ENCODE data around the gene PTK6. TPM values are rescaled to one million over a fixed set of nuclear protein-coding genes. Genes with fewer than 3 reads are reported as not detected.

Gene PTK6
- under 0.01 TPM in 1 of 2 replicates, not detected in the other for total RNA-seq

DNA sequence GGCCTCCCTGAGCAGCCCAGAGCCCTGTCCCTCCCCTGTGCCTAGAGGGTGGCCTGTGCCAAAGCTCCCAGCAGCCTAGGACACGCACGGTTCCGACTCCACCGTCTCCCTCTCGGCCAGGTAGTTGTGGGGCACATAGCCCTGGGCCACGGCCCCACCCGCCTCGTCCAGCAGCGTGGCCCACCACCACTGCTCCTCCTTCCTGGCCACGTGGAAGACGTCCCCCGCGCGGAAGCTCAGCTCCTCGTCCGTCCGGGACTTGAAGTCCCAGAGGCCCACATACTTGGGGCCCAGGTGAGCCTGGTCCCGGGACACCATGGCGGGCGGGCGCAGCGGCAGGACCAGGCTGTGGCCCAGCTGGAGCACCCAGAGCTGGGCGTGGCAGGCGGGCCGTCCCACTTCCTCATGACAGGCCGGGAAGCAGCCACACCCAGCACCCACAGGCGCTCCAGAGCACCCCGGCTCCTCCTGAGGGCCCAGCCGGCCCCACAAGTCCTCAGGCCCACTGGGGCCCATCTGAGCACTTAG lies at the start of gene PTK6:
Gene PTK6, minus strand, starts transcription at position 380 of the 528 bp plus-strand sequence. Its CDS starts 62 bp downstream, at position 318.

DNA sequence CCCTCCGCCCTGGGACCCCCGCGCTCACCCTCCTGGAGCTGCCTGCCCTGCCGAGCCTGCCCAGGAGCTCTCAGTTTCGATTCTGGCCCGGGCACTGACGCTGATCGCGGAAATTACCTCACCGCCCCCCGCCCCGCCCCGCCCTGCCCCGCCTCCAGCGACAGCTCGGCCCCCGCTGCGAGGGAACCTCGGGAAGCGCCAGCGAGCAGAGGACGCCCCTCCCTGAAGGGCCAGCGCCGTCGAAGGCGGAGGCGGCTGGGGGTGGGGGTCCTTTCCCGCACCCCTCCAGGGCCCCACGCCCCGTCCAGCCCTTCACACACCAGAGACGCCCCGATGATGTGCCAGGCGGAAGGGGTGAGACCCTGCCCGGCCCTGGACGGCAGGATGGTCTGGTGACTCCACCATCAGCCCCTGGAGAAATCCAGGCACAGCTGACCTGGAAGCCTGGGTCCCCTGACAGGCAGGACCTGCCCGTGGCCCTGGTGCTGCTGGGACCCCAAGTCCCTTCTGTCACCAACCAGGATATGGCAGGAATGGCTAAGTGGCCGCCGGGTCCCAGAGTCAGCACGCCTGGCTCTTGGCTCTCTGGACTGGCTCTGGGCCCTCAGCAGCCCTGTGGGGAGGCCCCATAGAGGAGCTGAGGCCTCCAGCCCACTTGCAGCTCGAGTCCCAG lies 37.1 kb upstream of the PTK6 start, which contains the start of gene HELZ2:
Gene HELZ2, minus strand, starts transcription at position 84 of the 673 bp plus-strand sequence. CDS start 1,854 bp downstream, outside the sequence.

DNA sequence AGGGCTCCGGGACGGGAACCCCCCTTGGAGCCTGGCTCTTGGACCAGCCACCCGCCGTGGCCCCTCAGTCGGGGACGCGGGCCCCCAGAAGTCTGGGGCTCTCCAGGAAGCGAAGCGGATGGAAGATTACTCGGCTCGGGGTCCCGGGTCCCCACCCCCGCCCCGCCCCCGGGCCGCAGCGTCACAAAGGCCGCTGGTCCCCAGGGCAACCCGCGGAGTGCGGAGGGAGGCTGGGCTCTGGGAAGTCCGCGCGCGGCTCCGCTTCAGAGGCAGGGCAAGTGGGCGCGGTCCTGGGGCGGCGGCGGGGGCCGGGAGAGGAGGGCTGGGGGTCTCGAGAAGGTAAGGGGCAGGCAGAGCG lies 16.7 kb upstream of the PTK6 start, which contains the start of gene FNDC11:
Gene FNDC11, plus strand, starts transcription at position 227 of the 358 bp plus-strand sequence. CDS start 1,505 bp downstream, outside the sequence.

DNA sequence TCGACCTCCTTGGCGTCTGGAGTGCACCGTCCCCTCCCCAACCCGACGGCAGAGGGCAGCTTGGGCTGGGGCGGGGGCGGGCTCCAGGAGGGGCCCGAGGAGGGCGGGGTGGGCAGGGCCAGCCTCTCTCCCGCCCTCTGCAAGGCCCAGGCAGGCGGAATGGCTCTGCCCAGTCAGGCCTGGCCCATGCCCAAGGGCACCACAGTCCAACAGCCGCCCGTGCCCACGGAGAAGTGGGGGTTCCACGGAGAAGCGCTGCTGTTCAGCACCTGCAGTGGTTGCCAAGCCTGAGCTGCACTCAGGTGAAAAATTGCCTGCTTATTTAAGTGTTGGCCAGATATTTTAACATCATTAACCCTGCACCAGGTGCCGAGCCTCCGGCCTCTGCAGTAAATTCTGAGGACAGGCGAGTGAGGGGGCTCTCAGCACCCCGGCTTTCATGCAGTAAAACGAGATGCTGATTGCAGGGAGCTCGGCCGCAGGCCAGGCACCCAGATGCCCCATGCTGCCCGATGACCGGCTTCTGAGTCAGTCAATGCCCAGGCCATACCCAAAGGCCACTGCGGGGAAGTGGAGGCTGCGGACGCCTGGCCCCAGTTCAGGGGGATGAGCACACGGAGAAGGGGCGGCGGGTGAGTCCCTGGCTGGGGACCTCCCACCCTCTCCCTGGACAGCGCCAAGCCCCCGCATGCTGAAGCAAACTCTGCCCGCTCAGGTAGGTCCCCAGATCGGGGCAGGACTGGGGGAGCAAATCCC lies 10.7 kb upstream of the PTK6 start, which contains the start of gene SRMS:
Gene SRMS, minus strand, starts transcription at position 25 of the 756 bp plus-strand sequence. CDS start 286 bp downstream, outside the sequence.

DNA sequence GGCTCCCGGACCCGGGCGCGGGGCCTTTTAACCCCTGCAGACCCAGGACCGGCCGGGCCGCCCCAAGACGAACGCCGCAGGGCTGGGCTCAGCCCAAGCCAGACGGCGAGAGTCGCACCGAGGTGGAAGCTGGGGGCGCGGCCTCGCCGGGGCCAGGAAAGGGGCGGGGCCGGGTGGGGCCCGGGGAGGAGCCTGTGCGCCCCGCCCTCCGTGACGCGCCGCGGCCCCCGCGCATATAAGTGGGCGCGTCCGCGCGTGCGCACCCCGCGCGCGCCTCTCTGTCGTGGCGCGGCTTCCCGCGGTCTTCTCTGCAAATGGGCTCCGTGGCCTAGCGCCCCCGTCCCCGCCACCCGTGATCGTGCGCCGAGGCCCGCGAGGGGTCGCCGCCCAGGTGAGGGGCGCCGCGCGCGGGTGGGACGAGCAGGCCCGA lies 16.7 kb downstream of the PTK6 start, which contains the start of gene PPDPF:
Gene PPDPF, plus strand, starts transcription at position 262 of the 430 bp plus-strand sequence. CDS start 544 bp downstream, outside the sequence.

DNA sequence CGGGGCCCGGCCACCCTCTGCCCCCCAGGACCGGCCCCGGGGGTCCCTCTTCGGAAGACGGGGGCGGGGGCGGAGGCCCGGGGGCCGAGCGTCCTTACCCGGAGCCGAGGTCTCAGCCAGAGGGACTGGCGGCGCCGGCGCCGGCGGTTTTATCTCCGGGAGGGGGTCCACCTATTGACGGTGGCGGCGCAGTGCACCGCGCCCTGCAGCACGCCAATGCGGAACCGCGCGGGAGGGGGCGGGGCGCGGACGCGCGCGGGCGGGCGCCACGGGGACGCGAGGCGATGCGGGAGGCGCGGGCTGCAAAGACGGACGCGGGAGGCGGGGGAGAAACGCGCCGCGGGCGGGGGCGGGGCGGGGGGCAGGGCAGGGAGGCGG lies 38.2 kb downstream of the PTK6 start, which contains the start of gene EEF1A2:
Gene EEF1A2, minus strand, starts transcription at position 124 of the 378 bp plus-strand sequence. CDS start 1,320 bp downstream, outside the sequence.

Other genes with a start within 250 kb of the PTK6 start
- under 0.01 TPM in 1 of 2 replicates, not detected in the other for gene COL20A1, start 244.2 kb downstream of the PTK6 start, total RNA-seq
- gene CHRNA4, start 176.0 kb downstream of the PTK6 start, total RNA-seq = not detected in 2 replicates
- 0.19 TPM in 1 of 2 replicates, not detected in the other for gene KCNQ2, start 64.7 kb downstream of the PTK6 start, total RNA-seq
- 0.38 and 5.4 TPM in 2 replicates for gene EEF1A2, start 38.3 kb downstream of the PTK6 start, total RNA-seq
- 26.3 and 42.6 TPM in 2 replicates for gene PPDPF, start 16.6 kb downstream of the PTK6 start, total RNA-seq
- not detected in 2 replicates for gene SRMS, start 10.4 kb upstream of the PTK6 start, total RNA-seq
- 0.19 and 0.56 TPM in 2 replicates for gene FNDC11, start 16.8 kb upstream of the PTK6 start, total RNA-seq
- 32.1 and 33.0 TPM in 2 replicates for gene HELZ2, start 36.9 kb upstream of the PTK6 start, total RNA-seq
- 8.2 and 9.6 TPM in 2 replicates for gene GMEB2, start 89.7 kb upstream of the PTK6 start, total RNA-seq
- gene STMN3, start 116.0 kb upstream of the PTK6 start, total RNA-seq = 9.8 and 11.8 TPM in 2 replicates
- gene RTEL1, start 120.9 kb upstream of the PTK6 start, total RNA-seq = 6.2 and 13.8 TPM in 2 replicates
- 2.7 and 8.7 TPM in 2 replicates for gene TNFRSF6B, start 159.3 kb upstream of the PTK6 start, total RNA-seq
- gene ARFRP1, start 170.6 kb upstream of the PTK6 start, total RNA-seq = 31.6 and 41.6 TPM in 2 replicates
- gene ZGPAT, start 170.7 kb upstream of the PTK6 start, total RNA-seq = 15.2 and 26.5 TPM in 2 replicates
- gene LIME1, start 199.3 kb upstream of the PTK6 start, total RNA-seq = 3.3 and 4.2 TPM in 2 replicates
- gene SLC2A4RG, start 202.4 kb upstream of the PTK6 start, total RNA-seq = 22.0 and 22.3 TPM in 2 replicates